Stomach (tissue), 9 donors: ENCODE measurements around the gene KRT5. TPM values are rescaled to one million over a fixed set of nuclear protein-coding genes. Genes with fewer than 3 reads are reported as not detected.

Experiments
- DNase-seq, 2 donors: peaks; one replicate each; pipeline versions ENCODE4 v3.0.0 to v3.0.0-alpha.2; 2013 to 2019
- H3K27ac ChIP-seq, 5 donors: fragments of 200-600 bp in 4 of 5; sonication (generic) in 4 of 5; one replicate each; pipeline ENCODE4 v1.5.1; 2013 to 2019; ENCODE audit warnings: mild to moderate bottlenecking in 1 of 5, moderate library complexity in 1 of 5
- H3K27me3 ChIP-seq, 3 donors: fragments of 200-600 bp; sonication (generic); one replicate each; pipeline ENCODE4 v1.5.1; 2017 to 2019; ENCODE audit warnings: mixed run types in 1 of 3
- H3K36me3 ChIP-seq, 4 donors: fragments of 200-600 bp; sonication (generic); 1 replicate in 3 of 4; 2 replicates in 1 of 4; pipeline ENCODE4 v1.5.1; 2016 to 2019
- H3K4me1 ChIP-seq, 4 donors: fragments of 200-600 bp; sonication (generic); one replicate each; pipeline ENCODE4 v1.5.1; 2016 to 2019
- H3K4me3 ChIP-seq, 4 donors: fragments of 200-600 bp; sonication (generic) in 3 of 4; one replicate each; pipeline ENCODE4 v1.5.1; 2016 to 2019; ENCODE audit warnings: mild to moderate bottlenecking in 1 of 4
- H3K9me3 ChIP-seq, 4 donors: fragments of 200-600 bp; sonication (generic); one replicate each; pipeline ENCODE4 v1.5.1; 2016 to 2019
- CTCF ChIP-seq, 7 experiments: fragments of 450-650 bp in 4 of 7; fragments of 200-600 bp in 3 of 7; sonication (generic) in 3 of 7; IDR thresholded peaks; one replicate each; pipeline ENCODE4 v1.5.1; 2016 to 2019; ENCODE audit warnings: antibody characterized with exemption in 7 of 7, control low read depth in 2 of 7, mild to moderate bottlenecking in 1 of 7
- EP300 ChIP-seq: sonication (generic); formaldehyde crosslinking; IDR thresholded peaks from one replicate; pipeline ENCODE4 v1.6.1; 2017; ENCODE audit warnings: antibody characterized with exemption
- POLR2A ChIP-seq, 4 donors: fragments of 450-650 bp; IDR thresholded peaks; one replicate each; pipeline ENCODE4 v1.6.1; 2016; ENCODE audit warnings: antibody characterized with exemption in 4 of 4, control low read depth in 2 of 4, mild to moderate bottlenecking in 1 of 4, moderate library complexity in 1 of 4
- POLR2AphosphoS5 ChIP-seq, 3 donors: sonication (generic); formaldehyde crosslinking; IDR thresholded peaks; one replicate each; pipeline ENCODE4 v1.6.1; 2016; ENCODE audit warnings: antibody characterized with exemption in 3 of 3
- WGBS, 5 donors: extraction: QIAGEN DNeasy Blood & Tissue Kit in 3 of 5; methylation state at CpG; one replicate each; pipeline versions ENCODE4 v1.1.5 to v1.1.7; 2013 to 2018; 5-methylcytosine and 5-hydroxymethylcytosine counted together
- intact Hi-C: fragments of 100-400 bp; cut with DNase I; formaldehyde crosslinking; loops from one replicate; pipeline ENCODE4 v1.15.1; 2023; ENCODE audit warnings: low total_unique reads
- polyA plus RNA-seq, 3 donors: library from polyadenylated mRNA; stranded (reverse); fragments of 200-250 nt; gene quantifications; one replicate each; pipeline ENCODE4 v1.2.3, GENCODE V29; 2013
- total RNA-seq, 5 donors: library from RNA; depleted of rRNA; stranded (reverse); fragments of >200 nt; gene quantifications; one replicate each; pipeline versions ENCODE4 v1.1.0 to v1.2.3, GENCODE V29; 2014 to 2016
- donor health status: healthy with polysubstance abuse.
- donor health status: Bipolar disorder and iron deficiency.
- donor health status: healthy.

The KRT5 gene
- total and polyA plus RNA-seq, 8 donors, result 0.89 to 2,165 (median 9.6) TPM; not detected in 4

- Histone ChIP-seq H3K9me3 (no peaks in the 10 kb centered on the region), H3K27me3 (peaks cover 0 to 17% (median 0%) of the 10 kb centered on the region in 3 donors), H3K4me3 (no peak overlapping the region), H3K36me3 (no peaks in the 10 kb centered on the region), H3K4me1 (no peaks in the 10 kb centered on the region), H3K27ac (no peak overlapping the region)
- no peak for TF ChIP-seq POLR2AphosphoS5 (IDR thresholded peaks at IDR 0.05)
- no peak for TF ChIP-seq EP300
- no peak for TF ChIP-seq POLR2A (IDR thresholded peaks at IDR 0.05)
- TF ChIP-seq CTCF (IDR thresholded peaks at IDR 0.05), result no peak
- intact Hi-C loops, result no loop called here
- 78 to 90% (median 87%) methylated on average over 15 of the region's 15 CpGs for WGBS, 5 donors
- DNase-seq, result no peak
Measured at GRCh38 chr12:52546126-52546525, 25.9 kb upstream of the KRT5 start.

GRCh38 chr12:52543985-52544883 lies 24.0 kb upstream of the KRT5 start:
- H3K4me3 ChIP-seq, result no peak overlapping the region
- peaks cover 4 to 8% (median 5%) of the 10 kb centered on the region in 4 donors for H3K4me1 ChIP-seq
- 70 to 78% (median 74%) methylated on average over 16 to 17 of the region's 17 CpGs for WGBS, 5 donors
- no peaks in the 10 kb centered on the region for H3K36me3 ChIP-seq
- intact Hi-C loops, result no loop called here
- DNase-seq, result no peak
- H3K27ac ChIP-seq, result no peak overlapping the region
- no peak for TF ChIP-seq EP300
- no peak for TF ChIP-seq CTCF (IDR thresholded peaks at IDR 0.05)
- TF ChIP-seq POLR2A (IDR thresholded peaks at IDR 0.05), result no peak
- no peak for TF ChIP-seq POLR2AphosphoS5 (IDR thresholded peaks at IDR 0.05)
- H3K9me3 ChIP-seq, result no peaks in the 10 kb centered on the region
- peaks cover 0 to 9% (median 0%) of the 10 kb centered on the region in 3 donors for H3K27me3 ChIP-seq

- Histone ChIP-seq H3K36me3 (no peaks in the 10 kb centered on the region), H3K4me1 (peaks cover 7 to 13% (median 9%) of the 10 kb centered on the region in 4 donors), H3K9me3 (no peaks in the 10 kb centered on the region), H3K4me3 (no peak overlapping the region), H3K27ac (no peak overlapping the region), H3K27me3 (peaks cover 0 to 9% (median 0%) of the 10 kb centered on the region in 3 donors)
- 69 to 77% (median 74%) methylated on average over 7 of the region's 7 CpGs for WGBS, 5 donors
- no peak for DNase-seq
- TF ChIP-seq EP300 (no peak), POLR2A (IDR thresholded peaks at IDR 0.05) (no peak), POLR2AphosphoS5 (IDR thresholded peaks at IDR 0.05) (no peak), CTCF (IDR thresholded peaks at IDR 0.05) (no peak)
- intact Hi-C loops, result no loop called here
Measured at GRCh38 chr12:52542785-52543318, 22.7 kb upstream of the KRT5 start.

DNA sequence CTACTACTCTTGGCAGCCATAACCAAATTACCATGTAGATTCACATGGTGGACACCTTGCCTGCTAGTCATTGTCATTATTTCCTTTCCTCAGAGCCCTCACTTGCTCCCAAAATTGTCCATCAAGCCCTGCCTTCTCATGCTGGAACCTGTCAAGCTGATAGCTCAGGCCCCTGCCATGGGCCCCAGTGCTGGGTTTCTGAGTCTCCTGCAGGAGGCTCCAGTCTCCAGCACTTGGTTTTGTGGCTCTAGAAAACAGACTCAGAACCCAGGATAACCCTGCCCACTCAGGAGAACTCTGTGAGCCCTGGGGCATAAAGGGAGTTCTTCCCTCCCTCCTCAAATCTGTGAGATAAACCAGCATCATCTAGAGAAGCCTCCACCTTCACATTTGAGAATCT lies 22.0 kb upstream of the KRT5 start:
- Histone ChIP-seq H3K9me3 (no peaks in the 10 kb centered on the region), H3K27ac (no peak overlapping the region), H3K4me3 (no peak overlapping the region), H3K4me1 (peaks cover 7 to 13% (median 9%) of the 10 kb centered on the region in 4 donors), H3K36me3 (no peaks in the 10 kb centered on the region), H3K27me3 (peaks cover 0 to 9% (median 0%) of the 10 kb centered on the region in 3 donors)
- intact Hi-C loops, result no loop called here
- TF ChIP-seq CTCF (IDR thresholded peaks at IDR 0.05), result no peak
- no peak for TF ChIP-seq POLR2AphosphoS5 (IDR thresholded peaks at IDR 0.05)
- TF ChIP-seq POLR2A (IDR thresholded peaks at IDR 0.05), result no peak
- no peak for TF ChIP-seq EP300
- no peak for DNase-seq
